Gastrocnemius medialis (tissue), 4 donors: ENCODE data around the gene DAND5.

Source experiments
- CTCF ChIP-seq, 5 experiments: fragments of 450-650 bp in 3 of 5; fragments of 200-600 bp in 2 of 5; sonication (generic) in 2 of 5; IDR thresholded peaks in 4 of 5; conservative IDR thresholded peaks in 1 of 5; 1 replicate in 4 of 5; 2 replicates in 1 of 5; pipeline ENCODE4 v1.5.1; 2016 to 2019; ENCODE audit warnings: antibody characterized with exemption in 5 of 5, mild to moderate bottlenecking in 3 of 5, moderate library complexity in 3 of 5
- POLR2A ChIP-seq, 2 donors: fragments of 450-650 bp; IDR thresholded peaks; one replicate each; pipeline ENCODE4 v1.6.1; 2017; ENCODE audit warnings: antibody characterized with exemption in 2 of 2, mild to moderate bottlenecking in 2 of 2, moderate library complexity in 2 of 2

GRCh38 chr19:12947702-12948611 is 21.4 kb upstream of the DAND5 start:
- TF ChIP-seq CTCF (IDR thresholded peaks at IDR 0.05 in 4 of 5, conservative IDR thresholded peaks at IDR 0.05 in 1 of 5), result no peak
- no peak for TF ChIP-seq POLR2A (IDR thresholded peaks at IDR 0.05)
